PFSK-1 (cell line): ENCODE data around the gene GALNTL6.

Experiments
- FOXP2 ChIP-seq: optimal IDR thresholded peaks from 2 replicates; pipeline ENCODE3; 2011; ENCODE audit warnings: borderline replicate concordance, control low read depth, inconsistent platforms; ENCODE audit not compliant: insufficient read depth; ENCODE audit errors: extremely low read length, extremely low read depth
- POLR2AphosphoS5 ChIP-seq: IDR thresholded peaks from 2 replicates; pipeline ENCODE4 v1.6.1; 2012; ENCODE audit warnings: low read depth, mild to moderate bottlenecking, control low read depth, low read length, moderate library complexity
- SIN3A ChIP-seq: IDR thresholded peaks from 2 replicates; pipeline ENCODE4 v1.6.1; 2012; ENCODE audit warnings: mild to moderate bottlenecking, low read length, moderate library complexity, borderline replicate concordance; ENCODE audit not compliant: insufficient read depth
- TAF1 ChIP-seq: IDR thresholded peaks from 2 replicates; pipeline ENCODE4 v1.6.1; 2012; ENCODE audit warnings: low read length, control low read depth, borderline replicate concordance; ENCODE audit not compliant: insufficient read depth
- TF ChIP-seq, protein P1 (sequence below), 2 experiments: IDR thresholded peaks; 2 replicates each; pipeline versions ENCODE4 v1.6.1 to v1.8.0; 2011 to 2012; ENCODE audit warnings: low read depth in 2 of 2, low read length in 2 of 2, control low read depth in 1 of 2, inconsistent platforms in 1 of 2, mild to moderate bottlenecking in 1 of 2, moderate library complexity in 1 of 2; ENCODE audit not compliant: insufficient read depth in 1 of 2

The GALNTL6 gene

DNA sequence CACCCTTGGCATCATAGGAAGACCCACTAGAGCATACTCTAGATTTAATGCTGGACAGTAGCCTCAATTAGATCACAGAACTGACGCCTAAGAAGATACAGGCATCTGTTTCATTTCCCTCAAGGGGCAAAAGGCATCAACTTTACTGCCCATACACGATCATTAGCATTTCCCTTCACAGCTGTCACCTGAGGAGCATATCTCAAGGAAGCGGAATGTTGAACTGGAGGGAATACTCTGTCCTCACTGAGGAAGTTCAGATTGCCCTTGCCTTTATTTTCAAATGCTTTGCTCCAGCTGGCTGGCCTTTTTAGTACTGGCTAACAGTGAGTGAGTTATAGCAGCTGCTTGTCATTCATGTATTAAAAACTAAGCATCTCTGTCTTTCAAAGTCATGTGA, 847.0 kb downstream of the GALNTL6 start:
- TF ChIP-seq FOXP2 (no peak), TAF1 (no peak), POLR2AphosphoS5 (no peak)
- TF ChIP-seq, protein P1, sequence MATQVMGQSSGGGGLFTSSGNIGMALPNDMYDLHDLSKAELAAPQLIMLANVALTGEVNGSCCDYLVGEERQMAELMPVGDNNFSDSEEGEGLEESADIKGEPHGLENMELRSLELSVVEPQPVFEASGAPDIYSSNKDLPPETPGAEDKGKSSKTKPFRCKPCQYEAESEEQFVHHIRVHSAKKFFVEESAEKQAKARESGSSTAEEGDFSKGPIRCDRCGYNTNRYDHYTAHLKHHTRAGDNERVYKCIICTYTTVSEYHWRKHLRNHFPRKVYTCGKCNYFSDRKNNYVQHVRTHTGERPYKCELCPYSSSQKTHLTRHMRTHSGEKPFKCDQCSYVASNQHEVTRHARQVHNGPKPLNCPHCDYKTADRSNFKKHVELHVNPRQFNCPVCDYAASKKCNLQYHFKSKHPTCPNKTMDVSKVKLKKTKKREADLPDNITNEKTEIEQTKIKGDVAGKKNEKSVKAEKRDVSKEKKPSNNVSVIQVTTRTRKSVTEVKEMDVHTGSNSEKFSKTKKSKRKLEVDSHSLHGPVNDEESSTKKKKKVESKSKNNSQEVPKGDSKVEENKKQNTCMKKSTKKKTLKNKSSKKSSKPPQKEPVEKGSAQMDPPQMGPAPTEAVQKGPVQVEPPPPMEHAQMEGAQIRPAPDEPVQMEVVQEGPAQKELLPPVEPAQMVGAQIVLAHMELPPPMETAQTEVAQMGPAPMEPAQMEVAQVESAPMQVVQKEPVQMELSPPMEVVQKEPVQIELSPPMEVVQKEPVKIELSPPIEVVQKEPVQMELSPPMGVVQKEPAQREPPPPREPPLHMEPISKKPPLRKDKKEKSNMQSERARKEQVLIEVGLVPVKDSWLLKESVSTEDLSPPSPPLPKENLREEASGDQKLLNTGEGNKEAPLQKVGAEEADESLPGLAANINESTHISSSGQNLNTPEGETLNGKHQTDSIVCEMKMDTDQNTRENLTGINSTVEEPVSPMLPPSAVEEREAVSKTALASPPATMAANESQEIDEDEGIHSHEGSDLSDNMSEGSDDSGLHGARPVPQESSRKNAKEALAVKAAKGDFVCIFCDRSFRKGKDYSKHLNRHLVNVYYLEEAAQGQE (IDR thresholded peaks at IDR 0.05; ENCODE audit: insufficient read depth in 1 of 2, low read depth in 2 of 2, low read length in 2 of 2), result no peak

DNA sequence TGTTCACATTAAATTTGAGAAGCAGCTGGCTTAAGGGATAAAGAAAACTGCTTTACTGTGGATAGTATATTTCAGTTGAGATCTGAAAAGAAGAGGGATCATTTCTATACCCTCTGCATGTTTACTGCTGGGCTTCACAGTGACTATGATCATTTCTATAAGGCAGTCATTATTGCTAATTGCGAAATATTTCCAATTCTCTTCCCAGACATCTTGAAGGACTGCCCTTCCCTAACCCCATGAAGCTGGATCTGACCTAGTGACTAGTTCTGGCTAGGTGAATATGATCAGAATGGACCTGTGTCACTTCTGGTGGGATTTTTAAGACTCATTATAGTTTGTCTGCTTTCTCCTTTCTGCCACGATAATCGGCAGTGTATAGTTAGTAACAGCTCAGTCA, 848.9 kb downstream of the GALNTL6 start:
- no peak for TF ChIP-seq POLR2AphosphoS5
- no peak for TF ChIP-seq FOXP2
- no peak for TF ChIP-seq TAF1
- TF ChIP-seq, protein P1 (IDR thresholded peaks at IDR 0.05; ENCODE audit: insufficient read depth in 1 of 2, low read depth in 2 of 2, low read length in 2 of 2), result no peak

DNA sequence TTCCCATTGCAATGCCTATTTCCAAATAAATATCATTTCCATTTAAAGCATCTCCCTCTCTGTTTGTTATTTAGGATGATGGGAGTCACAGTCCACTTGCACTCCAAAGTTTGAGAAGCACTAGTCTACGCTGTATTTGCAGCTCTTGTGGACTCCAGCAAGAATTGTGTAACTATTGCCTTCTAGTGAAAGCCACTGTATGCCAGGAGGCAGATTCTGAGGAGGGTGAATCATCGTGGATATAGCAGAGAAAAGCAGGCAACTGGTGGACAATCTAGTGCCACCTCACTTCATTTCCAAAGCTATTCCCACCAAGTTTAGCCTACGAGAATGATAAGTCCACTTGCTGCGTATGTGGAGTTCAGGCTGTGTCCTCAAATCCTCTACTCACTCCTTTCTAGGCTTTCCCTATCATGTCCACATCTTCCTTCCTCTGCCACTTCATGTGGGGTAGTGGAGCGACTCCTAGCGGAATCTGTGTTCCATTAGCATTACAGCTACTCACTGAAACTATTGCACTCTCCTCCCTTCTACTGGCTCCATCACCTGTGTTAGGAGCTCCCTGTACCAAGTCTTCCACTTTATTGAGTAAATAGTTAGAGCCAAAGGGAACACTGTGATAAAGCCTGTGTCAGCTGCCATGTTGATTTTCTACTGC, 853.6 kb downstream of the GALNTL6 start:
- TF ChIP-seq POLR2AphosphoS5 (no peak), FOXP2 (no peak), TAF1 (no peak), SIN3A (no peak)
- TF ChIP-seq, protein P1 (IDR thresholded peaks at IDR 0.05; ENCODE audit: insufficient read depth in 1 of 2, low read depth in 2 of 2, low read length in 2 of 2), result no peak

DNA sequence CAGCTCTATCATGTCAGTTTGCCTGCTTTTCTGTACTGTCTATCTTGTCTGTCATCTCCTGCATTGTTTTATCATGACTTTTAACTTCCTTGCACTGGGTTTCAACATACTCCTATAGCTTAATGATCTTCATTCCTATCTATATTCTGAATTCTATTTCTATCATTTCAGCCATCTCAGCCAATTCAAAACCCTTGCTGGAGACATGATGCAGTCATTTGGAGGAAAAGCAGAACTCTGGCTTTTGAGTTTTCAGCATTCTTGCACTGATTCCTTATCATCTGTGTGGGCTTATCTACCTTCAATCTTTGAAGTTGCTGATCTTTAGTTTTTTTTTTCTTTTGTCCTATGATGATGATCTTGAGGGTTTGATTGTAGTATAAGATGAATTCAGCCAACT, 861.6 kb downstream of the GALNTL6 start:
- TF ChIP-seq FOXP2, result no peak
- no peak for TF ChIP-seq TAF1
- no peak for TF ChIP-seq SIN3A
- TF ChIP-seq, protein P1 (IDR thresholded peaks at IDR 0.05; ENCODE audit: insufficient read depth in 1 of 2, low read depth in 2 of 2, low read length in 2 of 2), result no peak
- no peak for TF ChIP-seq POLR2AphosphoS5

DNA sequence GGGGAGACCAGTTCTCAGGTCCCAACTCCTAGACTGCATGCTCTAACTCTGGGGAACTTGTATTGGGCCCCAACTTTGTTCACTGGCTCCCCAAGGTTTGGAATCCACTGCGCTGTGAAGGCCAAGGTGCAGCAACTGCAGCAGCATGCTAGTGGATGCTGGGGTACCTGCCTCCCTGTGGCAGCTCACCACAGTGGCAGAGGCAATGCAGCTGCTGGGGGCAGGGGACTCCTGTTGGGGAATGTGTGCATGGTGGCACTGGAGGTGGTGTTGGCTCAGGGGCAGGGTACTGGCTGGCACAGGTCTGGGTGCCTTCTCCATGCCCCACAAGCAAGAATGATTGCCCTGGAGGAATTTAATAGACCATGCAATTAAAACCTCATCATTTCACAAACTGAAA, 862.0 kb downstream of the GALNTL6 start:
- TF ChIP-seq SIN3A (no peak), FOXP2 (no peak), TAF1 (no peak), POLR2AphosphoS5 (no peak)
- TF ChIP-seq, protein P1 (IDR thresholded peaks at IDR 0.05; ENCODE audit: insufficient read depth in 1 of 2, low read depth in 2 of 2, low read length in 2 of 2), result no peak
